Epithelial cell of esophagus (primary cell): ENCODE data around the gene COL13A1.

Source experiments
- DNase-seq: peaks from one replicate; pipeline ENCODE4 v3.0.0; 2010; ENCODE audit warnings: low read depth
- H3K4me3 ChIP-seq: 2 replicates; pipeline ENCODE4 v1.5.1; 2011; ENCODE audit warnings: mild to moderate bottlenecking, low read length, control low read depth
- TF ChIP-seq, protein P1 (sequence below): IDR thresholded peaks from 2 replicates; pipeline ENCODE4 v1.5.1; 2011; ENCODE audit warnings: low read depth, mild to moderate bottlenecking, low read length, control low read depth, inconsistent platforms; ENCODE audit not compliant: insufficient read depth; ENCODE audit errors: missing control alignments

COL13A1 gene

DNA sequence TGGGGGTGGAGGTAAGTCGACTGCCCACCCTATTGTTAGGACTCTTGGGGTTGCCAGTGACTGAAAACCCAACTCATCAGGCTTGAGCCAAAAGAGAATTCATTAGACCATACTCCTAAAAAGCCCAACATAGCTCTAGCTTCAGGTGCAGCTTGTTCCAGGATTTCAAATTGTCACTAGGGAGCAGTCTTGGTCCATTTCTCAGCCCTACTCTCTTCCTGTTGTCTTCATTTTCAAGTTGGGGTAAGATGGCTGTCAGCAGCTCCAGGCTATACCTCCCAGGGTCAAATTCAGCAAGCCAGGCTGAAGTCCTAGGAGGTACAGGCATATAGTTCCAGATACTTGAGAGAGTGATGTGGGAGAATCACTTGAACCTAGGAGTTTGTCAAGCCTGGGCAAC lies 14.9 kb upstream of the COL13A1 start:
- peak; percentile 56 for DNase-seq
- TF ChIP-seq, protein P1, sequence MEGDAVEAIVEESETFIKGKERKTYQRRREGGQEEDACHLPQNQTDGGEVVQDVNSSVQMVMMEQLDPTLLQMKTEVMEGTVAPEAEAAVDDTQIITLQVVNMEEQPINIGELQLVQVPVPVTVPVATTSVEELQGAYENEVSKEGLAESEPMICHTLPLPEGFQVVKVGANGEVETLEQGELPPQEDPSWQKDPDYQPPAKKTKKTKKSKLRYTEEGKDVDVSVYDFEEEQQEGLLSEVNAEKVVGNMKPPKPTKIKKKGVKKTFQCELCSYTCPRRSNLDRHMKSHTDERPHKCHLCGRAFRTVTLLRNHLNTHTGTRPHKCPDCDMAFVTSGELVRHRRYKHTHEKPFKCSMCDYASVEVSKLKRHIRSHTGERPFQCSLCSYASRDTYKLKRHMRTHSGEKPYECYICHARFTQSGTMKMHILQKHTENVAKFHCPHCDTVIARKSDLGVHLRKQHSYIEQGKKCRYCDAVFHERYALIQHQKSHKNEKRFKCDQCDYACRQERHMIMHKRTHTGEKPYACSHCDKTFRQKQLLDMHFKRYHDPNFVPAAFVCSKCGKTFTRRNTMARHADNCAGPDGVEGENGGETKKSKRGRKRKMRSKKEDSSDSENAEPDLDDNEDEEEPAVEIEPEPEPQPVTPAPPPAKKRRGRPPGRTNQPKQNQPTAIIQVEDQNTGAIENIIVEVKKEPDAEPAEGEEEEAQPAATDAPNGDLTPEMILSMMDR, result peak; percentile 42
- no peak overlapping the region for H3K4me3 ChIP-seq

DNA sequence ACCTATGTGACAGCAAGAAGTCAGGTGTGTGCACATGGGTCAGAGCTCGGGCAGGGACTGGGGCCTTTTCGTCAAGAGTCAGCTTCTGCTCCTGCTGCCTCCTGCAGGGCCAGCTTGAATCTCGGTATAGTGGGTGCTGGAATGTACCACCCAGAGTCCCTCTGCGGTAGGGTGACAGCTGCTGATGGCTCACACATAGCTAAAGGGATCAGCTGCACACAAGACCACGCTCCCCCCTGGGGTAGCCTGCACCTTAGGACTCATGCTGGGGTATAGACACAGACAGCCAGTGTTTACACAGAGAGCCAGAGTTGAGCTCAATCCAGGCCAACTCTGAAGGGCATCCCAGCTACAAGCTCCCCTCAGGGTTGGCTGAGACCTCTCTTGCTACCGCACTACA lies 14.0 kb upstream of the COL13A1 start:
- H3K4me3 ChIP-seq, result no peak overlapping the region
- DNase-seq, result no peak
- TF ChIP-seq, protein P1, result no peak

DNA sequence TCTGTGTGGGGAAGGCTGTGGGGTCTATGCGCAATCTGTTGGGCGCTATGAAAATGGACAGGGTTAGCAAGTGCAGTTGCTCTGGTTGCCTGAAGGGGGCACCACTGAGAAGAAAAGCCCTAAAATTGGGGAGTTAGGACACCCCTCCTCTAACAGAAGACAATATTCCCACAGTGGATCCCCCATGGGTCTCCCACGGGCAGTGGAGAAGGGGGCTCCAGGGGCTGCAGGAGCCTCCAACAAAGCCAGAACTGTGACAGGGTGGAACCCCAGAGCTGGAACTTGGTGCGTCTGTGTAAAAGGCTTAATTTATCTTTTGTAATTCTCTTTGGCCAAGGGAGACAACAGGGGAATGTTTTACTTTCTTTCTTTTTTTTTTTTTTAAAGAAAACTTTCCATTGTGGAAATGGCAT lies 12.5 kb upstream of the COL13A1 start:
- TF ChIP-seq, protein P1, result peak; percentile 67
- DNase-seq, result no peak
- H3K4me3 ChIP-seq, result no peak overlapping the region

DNA sequence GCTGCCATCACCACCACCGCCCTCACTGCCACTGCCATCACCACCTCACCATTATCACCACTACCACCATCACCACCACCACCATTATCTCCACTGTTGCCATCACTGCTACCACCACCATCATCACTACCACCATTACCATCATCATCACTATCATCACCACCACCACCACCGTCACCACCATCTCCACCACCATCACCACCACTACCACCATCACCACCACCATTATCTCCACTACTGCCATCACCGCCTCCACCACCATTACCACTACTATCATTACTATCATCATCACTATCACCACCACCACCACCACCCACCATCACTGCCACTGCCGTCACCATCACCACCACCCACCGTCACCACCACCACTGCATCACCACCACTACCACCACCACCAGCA lies 9.9 kb upstream of the COL13A1 start:
- no peak for DNase-seq
- TF ChIP-seq, protein P1, result no peak
- no peak overlapping the region for H3K4me3 ChIP-seq

DNA sequence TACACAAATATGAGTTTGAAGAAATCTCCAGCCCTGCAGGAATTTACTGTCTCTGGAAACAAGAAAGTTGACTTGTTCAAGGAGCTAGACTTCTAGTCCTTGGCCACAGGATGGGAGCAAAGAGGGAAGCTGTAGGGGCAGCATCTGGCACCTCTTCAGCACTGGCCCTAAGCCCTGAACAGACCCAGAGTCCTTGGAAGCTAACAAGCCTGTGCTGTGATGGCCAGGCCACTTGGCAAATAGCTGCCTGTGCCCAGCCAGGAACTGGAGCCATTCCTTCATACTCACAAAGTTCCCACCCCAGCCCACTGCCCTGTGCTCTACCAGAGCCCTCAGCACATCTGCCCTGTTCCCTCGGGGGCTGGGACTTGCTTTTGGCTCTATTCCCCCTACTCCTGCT lies 9.4 kb upstream of the COL13A1 start:
- TF ChIP-seq, protein P1, result no peak
- no peak for DNase-seq

DNA sequence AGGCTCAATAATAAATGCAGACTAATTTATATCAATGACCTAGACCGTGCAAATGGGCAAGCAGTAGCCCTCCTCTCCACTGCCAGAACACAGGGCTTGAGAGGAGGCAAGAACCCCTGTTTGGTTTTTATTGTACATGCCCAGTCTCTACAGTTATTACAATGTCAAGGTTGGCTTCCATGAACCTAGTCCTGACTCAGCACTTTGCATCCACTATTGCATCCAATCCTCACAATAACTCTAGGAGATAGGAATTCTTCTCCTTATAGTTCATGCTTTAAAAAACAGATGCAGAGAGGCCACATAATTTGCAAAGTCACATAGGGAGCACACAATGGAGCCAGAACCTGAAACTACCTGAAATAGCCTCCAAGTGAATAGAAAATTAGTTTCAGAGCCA lies 7.0 kb upstream of the COL13A1 start:
- H3K4me3 ChIP-seq, result no peak overlapping the region
- TF ChIP-seq, protein P1, result no peak
- DNase-seq, result no peak

More for the DNA sequence above, 9.4 kb upstream of the COL13A1 start:
- H3K4me3 ChIP-seq, result no peak overlapping the region

DNA sequence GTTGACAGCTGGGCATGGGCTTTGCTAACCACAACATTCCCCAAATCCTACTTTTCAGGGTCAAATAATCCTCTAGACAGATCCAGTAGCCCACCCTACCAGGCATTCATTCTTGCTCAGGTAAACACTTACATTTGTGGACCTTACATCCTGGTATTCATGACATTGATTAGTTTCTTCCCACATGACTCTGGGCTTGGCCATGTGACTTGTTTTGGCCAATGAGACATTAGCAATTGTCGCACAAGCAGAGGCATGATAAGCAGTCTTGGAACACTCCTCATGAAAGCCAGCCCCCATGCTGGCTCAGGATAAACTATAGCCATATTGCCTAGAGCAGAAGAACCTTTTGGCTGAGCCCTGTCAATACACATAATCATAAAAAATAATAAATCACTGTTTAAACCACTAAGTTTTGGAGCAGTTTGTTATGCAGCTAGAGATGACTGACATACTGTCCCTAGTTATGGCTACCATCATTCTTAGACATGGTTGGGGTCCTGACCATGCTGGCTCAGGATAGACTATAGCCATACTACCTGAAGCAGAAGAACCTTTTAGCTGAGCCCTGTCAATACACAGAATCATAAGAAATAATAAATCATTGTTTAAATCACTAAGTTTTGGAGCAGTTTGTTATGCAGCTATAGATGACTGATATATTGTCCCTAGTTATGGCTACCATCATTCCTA lies 6.3 kb upstream of the COL13A1 start:
- no peak for DNase-seq
- TF ChIP-seq, protein P1, result no peak
- H3K4me3 ChIP-seq, result no peak overlapping the region
